ENCODE data around the gene EGFR.

- TF ChIP-seq POLR2A (IDR thresholded peaks at IDR 0.05) (no peak), CTCF (IDR thresholded peaks at IDR 0.05) (no peak), POLR2AphosphoS5 (IDR thresholded peaks at IDR 0.05) (no peak)
These were observed 144.9 kb downstream of the EGFR start for GRCh38 chr7:55163733-55164132.

Measured in breast epithelium (tissue), 3 donors.